ENCODE results near the gene KPNA1. TPM values are rescaled to one million over a fixed set of nuclear protein-coding genes. Genes with fewer than 3 reads are reported as not detected.

KPNA1 gene
- total RNA-seq, 1 experiment from 2014 or later = 118 TPM

- intact Hi-C loops (cut with micrococcal nuclease; ENCODE audit: unreplicated experiment) = no loop called here
- TF ChIP-seq REST (IDR thresholded peaks at IDR 0.05; ENCODE audit: insufficient read depth in 1 of 2, low read depth in 2 of 2, low read length in 1 of 2) = no peak
- no peak for TF ChIP-seq POLR2AphosphoS5 (IDR thresholded peaks at IDR 0.05; ENCODE audit: low read depth, low read length)
- TF ChIP-seq TCF7L2 (IDR thresholded peaks at IDR 0.05; ENCODE audit: low read depth, low read length) = no peak
- no peak for TF ChIP-seq SIN3A (IDR thresholded peaks at IDR 0.05; ENCODE audit: borderline replicate concordance, insufficient read depth, low read depth, low read length)
- TF ChIP-seq CTCF (IDR thresholded peaks at IDR 0.05) = no peak
Observed at GRCh38 chr3:122498152-122498551, 16.6 kb downstream of the KPNA1 start.

GRCh38 chr3:122497425-122497824, 17.3 kb downstream of the KPNA1 start:
- Histone ChIP-seq H3K27ac (ENCODE audit: low read length) (no peak overlapping the region), H3K27me3 (ENCODE audit: control insufficient read depth, insufficient read depth, low read length) (no peaks in the 10 kb centered on the region), H3K4me1 (ENCODE audit: control insufficient read depth, insufficient read depth, low read length) (no peaks in the 10 kb centered on the region), H3K36me3 (ENCODE audit: control insufficient read depth, insufficient read depth, low read length) (peaks cover 7% of the 10 kb centered on the region), H3K4me3 (ENCODE audit: low read depth in 2 of 2, low read length in 2 of 2) (no peak overlapping the region), H3K9me3 (ENCODE audit: control insufficient read depth, insufficient read depth, low read depth, low read length) (no peaks in the 10 kb centered on the region)
- intact Hi-C loops (cut with micrococcal nuclease; ENCODE audit: unreplicated experiment) = no loop called here
- ChIA-PET CTCF (no interaction called here), POLR2A (no interaction called here)
- ATAC-seq (peak; percentile 72), DNase-seq (ENCODE audit: low read depth, low spot score) (peak; percentile 43)
- in situ Hi-C loops (cut with HindIII; ENCODE audit: low pct_unique_long_range_greater_than_20kb, low sequenced_read_pairs) = no loop called here
- TF ChIP-seq SIN3A (IDR thresholded peaks at IDR 0.05; ENCODE audit: borderline replicate concordance, insufficient read depth, low read depth, low read length) = no peak
- TF ChIP-seq REST (IDR thresholded peaks at IDR 0.05; ENCODE audit: insufficient read depth in 1 of 2, low read depth in 2 of 2, low read length in 1 of 2) = no peak
- no peak for TF ChIP-seq POLR2AphosphoS5 (IDR thresholded peaks at IDR 0.05; ENCODE audit: low read depth, low read length)
- no peak for TF ChIP-seq CTCF (IDR thresholded peaks at IDR 0.05)
- TF ChIP-seq TCF7L2 (IDR thresholded peaks at IDR 0.05; ENCODE audit: low read depth, low read length) = no peak
- BruUV-seq (replicated peaks) = no TSS peak

More at GRCh38 chr3:122498152-122498551, 16.6 kb downstream of the KPNA1 start:
- Histone ChIP-seq H3K9me3 (ENCODE audit: control insufficient read depth, insufficient read depth, low read depth, low read length) (no peaks in the 10 kb centered on the region), H3K27me3 (ENCODE audit: control insufficient read depth, insufficient read depth, low read length) (no peaks in the 10 kb centered on the region), H3K36me3 (ENCODE audit: control insufficient read depth, insufficient read depth, low read length) (peaks cover 7% of the 10 kb centered on the region), H3K27ac (ENCODE audit: low read length) (no peak overlapping the region), H3K4me3 (ENCODE audit: low read depth in 2 of 2, low read length in 2 of 2) (no peak overlapping the region), H3K4me1 (ENCODE audit: control insufficient read depth, insufficient read depth, low read length) (no peaks in the 10 kb centered on the region)
- POLR2A ChIA-PET = no interaction called here
- in situ Hi-C loops (cut with HindIII; ENCODE audit: low pct_unique_long_range_greater_than_20kb, low sequenced_read_pairs) = no loop called here
- CTCF ChIA-PET = no interaction called here
- DNase-seq (ENCODE audit: low read depth, low spot score) (no peak), ATAC-seq (no peak)
- BruUV-seq (replicated peaks) = no TSS peak

Data from Panc1 (cell line).